ENCODE results near the gene DNM3. TPM values are rescaled to one million over a fixed set of nuclear protein-coding genes. Genes with fewer than 3 reads are reported as not detected.

The DNM3 gene
- total RNA-seq, 1 donor from 2014 or later = 2.6 TPM

GRCh38 chr1:171814692-171815091 is 26.6 kb upstream of the DNM3 start:
- Histone ChIP-seq H3K27ac (ENCODE audit: low read depth, low read length) (no peak overlapping the region), H3K36me3 (ENCODE audit: control insufficient read depth in 3 of 3, insufficient read depth in 3 of 3, low read length in 3 of 3) (no peaks in the 10 kb centered on the region), H3K4me3 (ENCODE audit: low read length in 3 of 3) (no peak overlapping the region), H3K9me3 (ENCODE audit: control insufficient read depth in 3 of 3, low read length in 3 of 3) (no peaks in the 10 kb centered on the region), H3K27me3 (ENCODE audit: control insufficient read depth in 3 of 3, insufficient read depth in 3 of 3, low read length in 3 of 3) (no peaks in the 10 kb centered on the region), H3K4me1 (ENCODE audit: control insufficient read depth in 3 of 3, insufficient read depth in 3 of 3, low read length in 3 of 3) (peaks cover 0 to 11% (median 3%) of the 10 kb centered on the region in 3 donors), H3K9ac (ENCODE audit: low read depth in 1 of 3, low read length in 3 of 3) (no peak overlapping the region)

- Histone ChIP-seq H3K27ac (ENCODE audit: low read depth, low read length) (no peak overlapping the region), H3K9ac (ENCODE audit: low read depth in 1 of 3, low read length in 3 of 3) (no peak overlapping the region), H3K27me3 (ENCODE audit: control insufficient read depth in 3 of 3, insufficient read depth in 3 of 3, low read length in 3 of 3) (no peaks in the 10 kb centered on the region), H3K4me3 (ENCODE audit: low read length in 3 of 3) (no peak overlapping the region), H3K9me3 (ENCODE audit: control insufficient read depth in 3 of 3, low read length in 3 of 3) (no peaks in the 10 kb centered on the region), H3K36me3 (ENCODE audit: control insufficient read depth in 3 of 3, insufficient read depth in 3 of 3, low read length in 3 of 3) (no peaks in the 10 kb centered on the region), H3K4me1 (ENCODE audit: control insufficient read depth in 3 of 3, insufficient read depth in 3 of 3, low read length in 3 of 3) (peaks cover 0 to 11% (median 3%) of the 10 kb centered on the region in 3 donors)
Measured at GRCh38 chr1:171816300-171816901, 24.9 kb upstream of the DNM3 start.

GRCh38 chr1:171817511-171818265 is 23.6 kb upstream of the DNM3 start:
- no peak overlapping the region for H3K4me3 ChIP-seq (ENCODE audit: low read length in 3 of 3)
- H3K9ac ChIP-seq (ENCODE audit: low read depth in 1 of 3, low read length in 3 of 3) = no peak overlapping the region
- no peaks in the 10 kb centered on the region for H3K27me3 ChIP-seq (ENCODE audit: control insufficient read depth in 3 of 3, insufficient read depth in 3 of 3, low read length in 3 of 3)
- H3K4me1 ChIP-seq (ENCODE audit: control insufficient read depth in 3 of 3, insufficient read depth in 3 of 3, low read length in 3 of 3) = peaks cover 0 to 11% (median 3%) of the 10 kb centered on the region in 3 donors
- no peaks in the 10 kb centered on the region for H3K9me3 ChIP-seq (ENCODE audit: control insufficient read depth in 3 of 3, low read length in 3 of 3)
- no peaks in the 10 kb centered on the region for H3K36me3 ChIP-seq (ENCODE audit: control insufficient read depth in 3 of 3, insufficient read depth in 3 of 3, low read length in 3 of 3)
- H3K27ac ChIP-seq (ENCODE audit: low read depth, low read length) = peak overlapping the region; percentile 43

- no peaks in the 10 kb centered on the region for H3K9me3 ChIP-seq (ENCODE audit: control insufficient read depth in 3 of 3, low read length in 3 of 3)
- H3K9ac ChIP-seq (ENCODE audit: low read depth in 1 of 3, low read length in 3 of 3) = no peak overlapping the region
- no peaks in the 10 kb centered on the region for H3K27me3 ChIP-seq (ENCODE audit: control insufficient read depth in 3 of 3, insufficient read depth in 3 of 3, low read length in 3 of 3)
- H3K36me3 ChIP-seq (ENCODE audit: control insufficient read depth in 3 of 3, insufficient read depth in 3 of 3, low read length in 3 of 3) = no peaks in the 10 kb centered on the region
- no peak overlapping the region for H3K27ac ChIP-seq (ENCODE audit: low read depth, low read length)
- no peak overlapping the region for H3K4me3 ChIP-seq (ENCODE audit: low read length in 3 of 3)
- H3K4me1 ChIP-seq (ENCODE audit: control insufficient read depth in 3 of 3, insufficient read depth in 3 of 3, low read length in 3 of 3) = peaks cover 0 to 11% (median 3%) of the 10 kb centered on the region in 3 donors
Measured at GRCh38 chr1:171819946-171820345, 21.4 kb upstream of the DNM3 start.

- Histone ChIP-seq H3K27ac (ENCODE audit: low read depth, low read length) (no peak overlapping the region), H3K4me1 (ENCODE audit: control insufficient read depth in 3 of 3, insufficient read depth in 3 of 3, low read length in 3 of 3) (no peaks in the 10 kb centered on the region), H3K9me3 (ENCODE audit: control insufficient read depth in 3 of 3, low read length in 3 of 3) (peaks cover 0 to 5% (median 4%) of the 10 kb centered on the region in 3 donors), H3K4me3 (ENCODE audit: low read length in 3 of 3) (no peak overlapping the region), H3K36me3 (ENCODE audit: control insufficient read depth in 3 of 3, insufficient read depth in 3 of 3, low read length in 3 of 3) (no peaks in the 10 kb centered on the region), H3K9ac (ENCODE audit: low read depth in 1 of 3, low read length in 3 of 3) (no peak overlapping the region), H3K27me3 (ENCODE audit: control insufficient read depth in 3 of 3, insufficient read depth in 3 of 3, low read length in 3 of 3) (no peaks in the 10 kb centered on the region)
Measured at GRCh38 chr1:171826973-171827372, 14.3 kb upstream of the DNM3 start.

GRCh38 chr1:171828794-171829193 is 12.5 kb upstream of the DNM3 start:
- Histone ChIP-seq H3K27me3 (ENCODE audit: control insufficient read depth in 3 of 3, insufficient read depth in 3 of 3, low read length in 3 of 3) (no peaks in the 10 kb centered on the region), H3K36me3 (ENCODE audit: control insufficient read depth in 3 of 3, insufficient read depth in 3 of 3, low read length in 3 of 3) (no peaks in the 10 kb centered on the region), H3K4me1 (ENCODE audit: control insufficient read depth in 3 of 3, insufficient read depth in 3 of 3, low read length in 3 of 3) (no peaks in the 10 kb centered on the region), H3K27ac (ENCODE audit: low read depth, low read length) (no peak overlapping the region), H3K9me3 (ENCODE audit: control insufficient read depth in 3 of 3, low read length in 3 of 3) (peaks cover 0 to 5% (median 4%) of the 10 kb centered on the region in 3 donors), H3K4me3 (ENCODE audit: low read length in 3 of 3) (no peak overlapping the region), H3K9ac (ENCODE audit: low read depth in 1 of 3, low read length in 3 of 3) (no peak overlapping the region)

GRCh38 chr1:171833091-171833825 is 8.0 kb upstream of the DNM3 start:
- no peaks in the 10 kb centered on the region for H3K36me3 ChIP-seq (ENCODE audit: control insufficient read depth in 3 of 3, insufficient read depth in 3 of 3, low read length in 3 of 3)
- H3K4me1 ChIP-seq (ENCODE audit: control insufficient read depth in 3 of 3, insufficient read depth in 3 of 3, low read length in 3 of 3) = no peaks in the 10 kb centered on the region
- peaks cover 0 to 3% (median 0%) of the 10 kb centered on the region in 3 donors for H3K9me3 ChIP-seq (ENCODE audit: control insufficient read depth in 3 of 3, low read length in 3 of 3)
- no peak overlapping the region for H3K9ac ChIP-seq (ENCODE audit: low read depth in 1 of 3, low read length in 3 of 3)
- no peaks in the 10 kb centered on the region for H3K27me3 ChIP-seq (ENCODE audit: control insufficient read depth in 3 of 3, insufficient read depth in 3 of 3, low read length in 3 of 3)
- H3K4me3 ChIP-seq (ENCODE audit: low read length in 3 of 3) = no peak overlapping the region
- no peak overlapping the region for H3K27ac ChIP-seq (ENCODE audit: low read depth, low read length)

GRCh38 chr1:171834821-171835220 is 6.5 kb upstream of the DNM3 start:
- no peaks in the 10 kb centered on the region for H3K36me3 ChIP-seq (ENCODE audit: control insufficient read depth in 3 of 3, insufficient read depth in 3 of 3, low read length in 3 of 3)
- H3K27ac ChIP-seq (ENCODE audit: low read depth, low read length) = no peak overlapping the region
- H3K4me1 ChIP-seq (ENCODE audit: control insufficient read depth in 3 of 3, insufficient read depth in 3 of 3, low read length in 3 of 3) = no peaks in the 10 kb centered on the region
- no peaks in the 10 kb centered on the region for H3K27me3 ChIP-seq (ENCODE audit: control insufficient read depth in 3 of 3, insufficient read depth in 3 of 3, low read length in 3 of 3)
- H3K9me3 ChIP-seq (ENCODE audit: control insufficient read depth in 3 of 3, low read length in 3 of 3) = no peaks in the 10 kb centered on the region
- no peak overlapping the region for H3K9ac ChIP-seq (ENCODE audit: low read depth in 1 of 3, low read length in 3 of 3)
- no peak overlapping the region for H3K4me3 ChIP-seq (ENCODE audit: low read length in 3 of 3)

GRCh38 chr1:171835891-171836290 is 5.4 kb upstream of the DNM3 start:
- Histone ChIP-seq H3K27me3 (ENCODE audit: control insufficient read depth in 3 of 3, insufficient read depth in 3 of 3, low read length in 3 of 3) (no peaks in the 10 kb centered on the region), H3K27ac (ENCODE audit: low read depth, low read length) (no peak overlapping the region), H3K9me3 (ENCODE audit: control insufficient read depth in 3 of 3, low read length in 3 of 3) (no peaks in the 10 kb centered on the region), H3K4me3 (ENCODE audit: low read length in 3 of 3) (no peak overlapping the region), H3K4me1 (ENCODE audit: control insufficient read depth in 3 of 3, insufficient read depth in 3 of 3, low read length in 3 of 3) (peaks cover 0 to 3% (median 0%) of the 10 kb centered on the region in 3 donors), H3K9ac (ENCODE audit: low read depth in 1 of 3, low read length in 3 of 3) (no peak overlapping the region), H3K36me3 (ENCODE audit: control insufficient read depth in 3 of 3, insufficient read depth in 3 of 3, low read length in 3 of 3) (no peaks in the 10 kb centered on the region)
